Fibroblast of peridontal ligament (primary cell): ENCODE measurements around the gene GCSAM.

Experiments
- DNase-seq: peaks from one replicate; pipeline ENCODE4 v3.0.0-alpha.2; 2010; ENCODE audit errors: extremely low read depth

Gene GCSAM

GRCh38 chr3:112104774-112105173 is 28.3 kb downstream of the GCSAM start:
- DNase-seq: no peak

DNA sequence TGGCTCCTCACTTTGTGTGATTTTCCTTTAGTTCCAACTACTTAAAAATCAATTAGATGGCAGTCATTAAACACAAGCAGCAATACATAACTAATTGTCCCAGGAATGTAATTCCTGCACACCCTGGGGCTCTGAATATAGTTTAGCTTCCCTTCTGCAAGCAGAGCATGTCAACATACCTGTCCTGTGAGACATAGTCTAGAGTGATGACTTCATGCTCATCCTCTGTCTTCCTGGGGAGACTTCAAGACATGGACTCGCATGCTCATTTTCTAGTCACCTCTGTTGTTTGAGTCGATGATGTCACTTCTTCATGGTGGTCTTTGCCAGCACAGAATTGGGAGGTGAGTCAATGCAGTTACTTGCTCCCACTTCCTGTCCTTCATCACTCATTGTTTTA is 31.1 kb downstream of the GCSAM start:
- DNase-seq: peak; percentile 14

DNA sequence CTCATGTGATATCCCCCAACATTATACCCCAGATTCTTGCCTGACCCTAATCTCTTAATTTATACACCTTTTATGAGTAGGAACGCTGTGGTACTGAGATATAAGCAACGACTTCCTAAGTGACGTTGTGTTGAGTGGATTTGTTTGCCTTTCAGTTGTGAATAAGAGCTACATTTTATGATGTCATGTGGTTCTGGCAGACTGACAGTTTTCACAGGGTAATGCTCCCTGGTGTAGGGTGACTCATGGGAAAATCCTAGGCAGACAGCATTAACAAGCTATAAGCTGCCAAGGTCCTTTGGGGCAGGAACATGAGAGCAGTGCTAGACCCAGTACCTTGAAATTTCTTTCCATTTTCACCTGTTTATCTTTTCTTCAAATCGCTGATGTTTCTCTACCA is 35.7 kb downstream of the GCSAM start:
- DNase-seq: peak; percentile 99

DNA sequence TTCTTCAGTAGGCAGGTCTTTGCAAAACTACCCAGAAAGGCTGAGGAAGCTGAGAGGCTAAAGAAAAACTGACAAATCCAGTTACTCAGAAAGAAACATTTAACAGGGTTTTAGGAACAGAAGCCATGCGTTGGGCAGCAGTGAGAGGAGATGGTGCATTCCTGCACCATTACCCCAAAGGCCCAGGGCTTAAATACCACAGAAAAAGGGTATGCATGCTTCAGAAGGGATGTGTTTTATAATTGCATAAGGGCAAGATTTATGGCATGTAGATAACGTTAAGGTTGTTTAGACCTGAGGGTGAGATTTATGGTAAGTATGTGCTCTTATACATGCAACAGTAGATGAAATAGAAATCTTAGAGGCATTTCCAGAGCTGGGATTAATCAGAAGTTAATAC is 36.9 kb downstream of the GCSAM start:
- no peak for DNase-seq

DNA sequence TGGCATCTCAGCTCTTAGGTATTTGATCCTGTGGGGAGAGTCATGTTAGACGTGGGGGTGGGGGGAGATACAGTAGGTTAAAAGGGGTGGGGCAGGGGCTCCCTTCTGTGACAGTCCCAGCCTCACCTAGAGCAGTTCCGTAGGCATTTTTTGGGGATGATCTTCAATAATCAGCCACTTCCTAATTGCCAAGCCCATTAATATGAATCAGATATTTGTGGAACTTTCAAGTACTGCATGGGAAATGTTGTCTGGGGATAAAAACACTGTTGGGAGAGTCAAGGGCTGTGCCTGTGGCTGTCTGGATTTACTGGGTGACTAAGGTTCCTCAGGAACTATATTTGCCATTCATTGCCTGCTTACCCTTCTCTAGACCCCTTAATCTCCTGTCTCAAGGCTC is 37.3 kb downstream of the GCSAM start:
- DNase-seq: no peak

- DNase-seq: no peak
Observed at GRCh38 chr3:112093180-112093522, 39.9 kb downstream of the GCSAM start.

DNA sequence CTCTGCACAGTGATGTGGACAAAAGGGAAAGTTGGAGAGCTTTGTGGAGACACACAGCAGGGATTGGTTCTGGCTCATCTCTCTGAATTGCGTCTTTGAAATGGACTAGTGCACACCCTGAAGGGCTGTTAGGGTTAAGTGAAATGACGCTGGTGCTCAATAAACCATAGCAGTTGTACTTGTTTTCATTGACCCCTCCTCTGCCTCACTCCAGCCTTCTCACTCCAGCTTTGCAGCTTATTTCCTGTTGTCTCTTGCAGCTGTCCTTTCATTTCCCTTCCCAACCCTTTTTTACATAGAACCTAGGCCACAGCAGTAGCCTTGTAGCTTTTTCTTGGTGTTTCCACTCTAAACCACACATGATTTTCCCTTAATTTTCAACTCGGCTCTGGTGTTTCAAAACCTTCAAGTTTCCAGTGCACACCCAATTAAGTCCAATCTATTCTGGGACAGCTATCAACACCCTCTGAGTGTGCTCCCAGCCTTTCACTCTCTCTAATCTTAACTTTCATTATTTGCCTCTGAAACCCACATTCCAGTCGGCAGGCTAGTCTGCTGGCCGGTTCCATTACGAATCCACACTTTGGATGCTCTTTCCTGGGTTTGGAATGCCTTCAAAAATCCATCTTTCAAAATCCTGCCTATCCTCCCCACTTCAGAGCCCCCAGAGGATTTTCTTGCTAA is 40.4 kb downstream of the GCSAM start:
- DNase-seq: peak; percentile 71

GRCh38 chr3:112090887-112091586 is 42.0 kb downstream of the GCSAM start:
- DNase-seq: no peak

DNA sequence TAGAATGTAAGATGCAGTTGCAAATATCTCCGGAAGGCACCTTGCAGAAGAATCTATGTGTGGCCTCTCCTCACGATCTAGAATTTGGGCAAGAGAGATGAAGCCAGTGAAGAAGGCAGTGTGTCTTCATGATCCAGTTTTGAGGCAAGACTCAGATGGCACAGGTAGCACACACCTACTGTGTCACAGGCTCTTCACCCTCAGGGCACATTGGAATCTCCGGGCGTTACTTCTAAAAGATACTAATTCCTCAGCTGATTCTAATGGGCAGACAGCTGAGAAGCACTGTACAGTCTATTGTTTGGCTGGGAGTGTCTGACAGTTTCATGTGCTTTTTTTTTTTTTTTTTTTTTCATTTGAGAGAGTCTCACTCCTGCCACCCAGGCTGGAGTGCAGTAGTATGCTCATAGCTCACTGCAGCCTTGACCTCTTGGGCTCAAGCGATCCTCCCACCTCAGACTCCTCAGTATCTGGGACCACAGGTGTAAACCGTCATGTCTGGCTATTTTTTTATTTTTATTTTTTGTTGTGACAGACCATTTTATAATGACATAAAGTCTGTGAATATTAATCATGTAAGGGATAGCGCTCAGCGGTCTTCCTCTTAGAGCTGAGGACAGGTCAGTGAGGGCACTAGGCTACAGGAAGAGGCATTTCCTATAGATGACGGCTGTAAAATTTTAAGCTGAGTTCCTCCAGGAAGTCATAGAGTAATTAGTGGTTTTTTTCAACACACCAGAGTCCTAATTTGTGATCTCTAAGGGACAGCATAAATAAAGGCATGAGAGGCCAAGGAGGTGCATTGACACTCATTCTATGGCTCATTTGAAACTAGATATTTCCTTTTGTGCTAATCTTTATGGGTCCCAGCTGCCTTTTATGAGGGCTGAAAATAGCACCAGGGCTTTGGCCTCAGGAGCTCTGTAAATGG is 42.8 kb downstream of the GCSAM start:
- DNase-seq: no peak

- DNase-seq: no peak
Observed at GRCh38 chr3:112088944-112089343, 44.1 kb downstream of the GCSAM start.

DNA sequence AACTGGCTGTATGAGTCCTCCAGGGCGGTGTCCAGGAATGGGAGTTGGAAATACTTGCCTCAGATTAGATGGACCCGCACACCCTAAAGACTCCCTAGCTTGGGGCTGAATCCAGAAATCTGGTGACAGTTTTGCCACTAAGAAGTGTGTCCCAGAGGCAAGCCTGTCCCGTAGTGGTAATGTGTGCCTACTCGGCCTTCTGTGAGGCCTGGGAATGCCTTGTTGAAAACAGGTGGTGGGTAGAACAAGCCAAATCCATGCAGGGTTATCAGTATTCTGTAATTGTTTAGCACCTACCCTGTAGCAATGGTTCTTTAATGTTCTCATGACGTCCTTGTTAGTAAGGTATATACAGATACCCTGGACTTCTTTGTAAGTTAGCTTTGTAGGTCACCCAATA is 45.3 kb downstream of the GCSAM start:
- DNase-seq: no peak

DNA sequence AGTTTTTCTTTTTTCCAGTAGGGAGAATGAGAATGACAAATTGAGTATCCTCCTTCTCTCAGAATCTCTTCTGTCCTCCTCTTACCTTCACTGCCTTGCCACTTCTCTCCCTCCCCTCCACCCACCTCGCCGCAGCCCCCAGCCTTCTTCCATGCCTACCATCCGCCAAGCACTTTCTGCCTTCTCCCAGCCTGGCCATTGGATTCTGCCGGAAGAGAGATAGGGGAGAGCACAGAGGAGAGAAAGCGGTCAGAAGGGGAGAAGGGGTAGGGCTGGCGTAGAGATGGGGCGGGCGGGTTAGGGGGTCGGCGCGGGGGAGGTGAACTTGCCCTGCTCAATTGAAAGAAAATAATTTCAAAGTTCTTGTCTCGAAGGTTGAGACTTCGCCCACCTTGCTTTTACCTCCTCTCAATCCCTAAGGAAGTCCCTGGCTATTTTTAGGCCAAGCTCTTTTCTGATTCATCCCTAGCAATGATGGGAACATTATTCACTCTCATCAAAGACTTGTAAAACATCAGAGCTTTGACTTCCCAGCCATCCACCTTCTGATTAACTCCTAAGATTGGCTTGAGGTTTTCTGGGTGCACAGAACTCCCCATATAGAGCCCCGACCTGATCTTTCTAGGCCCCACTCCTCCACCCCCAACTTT is 46.0 kb downstream of the GCSAM start:
- peak; percentile 22 for DNase-seq

DNA sequence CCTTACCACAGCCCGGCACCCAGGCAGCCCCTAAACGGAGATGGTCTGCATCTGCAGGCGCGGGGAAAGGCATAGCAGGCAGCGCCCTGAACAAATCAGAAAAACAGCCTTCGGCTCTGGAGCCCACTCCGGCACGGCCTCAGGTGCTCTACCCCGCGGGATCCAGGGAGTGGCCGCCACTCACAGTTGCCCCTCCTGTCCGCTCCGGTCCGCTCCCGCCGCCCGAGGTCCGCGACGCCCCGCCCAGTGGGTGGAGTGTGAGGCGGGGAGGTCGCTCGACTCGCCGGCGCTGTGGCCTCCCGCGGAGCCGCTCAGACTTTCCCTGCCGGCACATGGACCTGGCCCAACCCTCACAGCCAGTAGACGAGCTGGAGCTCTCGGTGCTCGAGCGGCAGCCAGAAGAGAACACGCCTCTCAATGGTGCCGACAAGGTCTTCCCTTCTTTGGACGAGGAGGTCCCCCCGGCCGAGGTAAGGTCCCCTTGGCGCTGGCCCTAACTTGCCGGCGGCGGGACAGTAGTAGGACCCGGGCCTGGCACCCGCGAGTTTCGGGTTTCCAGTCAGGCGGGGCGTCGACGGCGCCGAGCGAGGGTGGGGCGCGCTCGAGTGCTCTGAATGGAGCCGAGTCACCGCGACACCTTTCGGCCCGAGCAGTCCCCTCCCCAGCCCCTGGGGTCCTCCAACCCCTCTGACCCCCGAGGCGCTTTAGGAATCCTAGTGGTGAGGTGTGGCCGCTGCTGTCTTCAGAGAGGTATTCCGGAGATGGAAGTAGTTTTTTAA is 46.8 kb downstream of the GCSAM start, which contains the start of gene C3orf52:
C3orf52 (plus strand) TSS at position 314 of the 779 bp plus-strand sequence; CDS start at position 333, 19 bp downstream.
- peak; percentile 46 for DNase-seq

GRCh38 chr3:112085735-112086075 is 47.3 kb downstream of the GCSAM start:
- no peak for DNase-seq

GRCh38 chr3:112084980-112085705 is 47.9 kb downstream of the GCSAM start:
- no peak for DNase-seq

GRCh38 chr3:112083239-112083638 is 49.8 kb downstream of the GCSAM start:
- DNase-seq: no peak

DNA sequence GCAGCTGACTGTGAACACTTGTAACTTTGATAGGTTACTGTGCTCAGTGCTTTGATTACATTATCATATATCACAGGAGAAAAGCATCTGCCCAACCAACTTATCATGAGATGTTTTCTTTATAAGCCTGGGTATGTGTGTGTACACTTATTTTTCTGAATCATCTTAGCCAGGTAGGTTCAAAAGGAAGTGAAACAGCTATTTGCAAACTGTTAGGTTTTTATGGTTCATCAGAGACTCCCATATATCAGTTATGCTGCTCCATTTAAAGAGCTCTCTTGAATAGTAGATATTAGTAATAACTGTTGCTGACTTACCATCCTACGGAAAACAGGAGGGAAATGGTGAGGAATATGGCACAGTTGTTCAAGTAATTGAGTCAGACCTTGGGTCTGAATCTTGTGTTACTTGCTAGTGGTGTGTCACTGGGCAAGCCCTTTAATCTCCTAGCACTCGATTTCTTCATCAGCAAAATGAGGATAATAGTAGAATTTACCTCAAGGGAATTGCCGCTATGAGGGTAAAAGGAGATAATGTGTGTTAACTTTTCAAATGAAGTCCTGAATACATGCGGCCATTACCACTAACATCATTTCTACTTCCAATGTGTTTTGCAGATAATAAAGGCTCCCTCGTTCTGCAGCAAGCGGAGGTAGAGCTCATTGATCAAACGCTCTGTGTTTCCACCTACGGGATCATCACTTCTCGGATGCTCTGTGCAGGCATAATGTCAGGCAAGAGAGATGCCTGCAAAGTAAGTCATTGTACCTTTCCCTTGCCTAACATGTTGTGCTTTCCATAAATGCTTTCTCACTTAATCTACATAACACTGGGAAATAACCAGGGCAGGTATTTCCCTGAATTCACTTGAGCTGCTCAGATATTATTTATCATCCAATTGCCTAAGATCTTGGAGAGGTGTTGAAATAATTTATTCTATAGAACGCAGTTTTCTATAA is 54.6 kb downstream of the GCSAM start:
- no peak for DNase-seq

GRCh38 chr3:112074616-112075497 is 58.2 kb downstream of the GCSAM start:
- DNase-seq: peak; percentile 59
